GM12892 (cell line): ENCODE measurements around the gene ZP4.

Experiments
- POLR2A ChIP-seq: IDR thresholded peaks from 2 replicates; pipeline ENCODE4 v1.6.1; 2011; ENCODE audit warnings: low read depth, low read length, control low read depth
- POLR2AphosphoS5 ChIP-seq: IDR thresholded peaks from 2 replicates; pipeline ENCODE4 v1.6.1; 2011; ENCODE audit warnings: low read depth, low read length, control low read depth
- TAF1 ChIP-seq: IDR thresholded peaks from 2 replicates; pipeline ENCODE4 v1.6.1; 2011; ENCODE audit warnings: low read depth, mild to moderate bottlenecking, control low read depth, low read length, borderline replicate concordance

- TF ChIP-seq TAF1 (no peak), POLR2AphosphoS5 (no peak), POLR2A (no peak)
Measured at GRCh38 chr1:237890822-237891221, at the start of gene ZP4.
